ENCODE results near the gene IL20RA.

GRCh38 chr6:136969930-136970329 is 74.8 kb downstream of the IL20RA start:
- TF ChIP-seq POLR2A (IDR thresholded peaks at IDR 0.05) (no peak), CTCF (IDR thresholded peaks at IDR 0.05) (no peak)
